Glutamatergic neuron (in vitro differentiated cells): Measurements from ENCODE around the gene POMGNT2. TPM values are rescaled to one million over a fixed set of nuclear protein-coding genes. Genes with fewer than 3 reads are reported as not detected.

Experiments used
- DNase-seq: peaks from one replicate; pipeline ENCODE4 v3.0.0; 2022
- H3K27ac Mint-ChIP-seq: one replicate; pipeline ENCODE4 v1.8.0; 2020; ENCODE audit warnings: mild to moderate bottlenecking, mixed read lengths, inconsistent platforms; ENCODE audit not compliant: unreplicated experiment
- H3K27me3 Mint-ChIP-seq: one replicate; pipeline ENCODE4 v1.8.0; 2020; ENCODE audit warnings: mild to moderate bottlenecking, moderate library complexity, mixed read lengths, inconsistent platforms; ENCODE audit not compliant: unreplicated experiment
- H3K36me3 Mint-ChIP-seq: one replicate; pipeline ENCODE4 v1.8.0; 2020; ENCODE audit warnings: mild to moderate bottlenecking, mixed read lengths, inconsistent platforms; ENCODE audit not compliant: unreplicated experiment
- H3K4me1 Mint-ChIP-seq: one replicate; pipeline ENCODE4 v1.8.0; 2020; ENCODE audit warnings: mild to moderate bottlenecking, low read depth, mixed read lengths, inconsistent platforms; ENCODE audit not compliant: unreplicated experiment
- H3K4me3 Mint-ChIP-seq: one replicate; pipeline ENCODE4 v1.8.0; 2020; ENCODE audit warnings: mild to moderate bottlenecking, mixed read lengths, inconsistent platforms; ENCODE audit not compliant: unreplicated experiment
- H3K9me3 Mint-ChIP-seq: one replicate; pipeline ENCODE4 v1.8.0; 2020; ENCODE audit warnings: mild to moderate bottlenecking, moderate library complexity, mixed read lengths, inconsistent platforms; ENCODE audit not compliant: unreplicated experiment
- total RNA-seq: library from RNA; stranded (reverse); fragmentation: NEBNext Ultra II Directional; extraction: Animal tissue kit (Norgen Biotek cat#: 25700); gene quantifications from one replicate; pipeline ENCODE4 v1.2.1, GENCODE V29; 2021; ENCODE audit not compliant: unreplicated experiment
- TF ChIP-seq, protein P1 (sequence below): fragments of 200-600 bp; sonication (generic); IDR thresholded peaks from one replicate; pipeline ENCODE4 v1.5.0; 2021; ENCODE audit not compliant: partially characterized antibody, unreplicated experiment

POMGNT2 gene
- total RNA-seq, 1 donor from 2014 or later: 31.1 TPM

DNA sequence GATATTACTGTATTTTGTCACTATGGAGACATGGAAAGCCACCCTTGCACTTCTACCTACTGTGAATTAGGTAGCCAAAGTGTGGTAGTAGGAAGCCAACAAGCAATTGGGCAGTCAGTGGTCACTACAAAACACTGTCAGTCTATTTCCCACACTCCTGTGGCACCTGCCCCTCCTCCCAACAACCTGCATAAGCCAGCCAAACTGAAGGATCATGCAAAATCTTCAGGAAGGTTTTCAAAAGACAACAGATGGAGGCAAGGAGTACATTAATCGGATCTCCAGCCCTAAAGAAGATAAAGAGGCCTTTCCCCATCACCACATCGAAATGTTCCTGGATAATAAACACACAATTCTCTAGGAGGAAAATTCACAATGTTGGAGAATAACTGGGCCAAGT is 11.9 kb downstream of the POMGNT2 start:
- Mint-ChIP-seq H3K36me3 (no peaks in the 10 kb centered on the region), H3K4me3 (no peak overlapping the region), H3K27ac (no peak overlapping the region), H3K27me3 (no peaks in the 10 kb centered on the region), H3K4me1 (peaks cover 15% of the 10 kb centered on the region), H3K9me3 (no peaks in the 10 kb centered on the region)
- TF ChIP-seq, protein P1, sequence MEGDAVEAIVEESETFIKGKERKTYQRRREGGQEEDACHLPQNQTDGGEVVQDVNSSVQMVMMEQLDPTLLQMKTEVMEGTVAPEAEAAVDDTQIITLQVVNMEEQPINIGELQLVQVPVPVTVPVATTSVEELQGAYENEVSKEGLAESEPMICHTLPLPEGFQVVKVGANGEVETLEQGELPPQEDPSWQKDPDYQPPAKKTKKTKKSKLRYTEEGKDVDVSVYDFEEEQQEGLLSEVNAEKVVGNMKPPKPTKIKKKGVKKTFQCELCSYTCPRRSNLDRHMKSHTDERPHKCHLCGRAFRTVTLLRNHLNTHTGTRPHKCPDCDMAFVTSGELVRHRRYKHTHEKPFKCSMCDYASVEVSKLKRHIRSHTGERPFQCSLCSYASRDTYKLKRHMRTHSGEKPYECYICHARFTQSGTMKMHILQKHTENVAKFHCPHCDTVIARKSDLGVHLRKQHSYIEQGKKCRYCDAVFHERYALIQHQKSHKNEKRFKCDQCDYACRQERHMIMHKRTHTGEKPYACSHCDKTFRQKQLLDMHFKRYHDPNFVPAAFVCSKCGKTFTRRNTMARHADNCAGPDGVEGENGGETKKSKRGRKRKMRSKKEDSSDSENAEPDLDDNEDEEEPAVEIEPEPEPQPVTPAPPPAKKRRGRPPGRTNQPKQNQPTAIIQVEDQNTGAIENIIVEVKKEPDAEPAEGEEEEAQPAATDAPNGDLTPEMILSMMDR: no peak
- DNase-seq: no peak

DNA sequence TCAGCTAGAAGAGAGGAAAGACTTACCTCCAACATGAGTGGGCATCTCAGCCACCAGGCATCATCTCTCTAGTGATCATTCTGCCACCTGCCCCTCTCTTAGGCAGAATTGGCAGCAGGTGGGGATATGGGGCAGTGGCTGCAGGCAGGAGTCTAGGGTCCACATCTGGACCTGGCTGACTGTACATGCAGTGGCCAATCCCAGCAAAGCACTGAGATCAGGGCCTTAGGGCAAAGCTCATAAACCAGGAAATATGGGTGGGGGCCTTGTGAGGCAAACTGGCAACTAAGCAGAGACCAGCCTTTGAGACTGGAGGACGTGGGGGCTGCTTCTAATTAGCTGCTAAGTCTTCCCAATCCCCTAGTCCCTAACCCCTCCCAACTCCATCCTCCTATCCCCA is 12.9 kb downstream of the POMGNT2 start:
- H3K27ac Mint-ChIP-seq: no peak overlapping the region

DNA sequence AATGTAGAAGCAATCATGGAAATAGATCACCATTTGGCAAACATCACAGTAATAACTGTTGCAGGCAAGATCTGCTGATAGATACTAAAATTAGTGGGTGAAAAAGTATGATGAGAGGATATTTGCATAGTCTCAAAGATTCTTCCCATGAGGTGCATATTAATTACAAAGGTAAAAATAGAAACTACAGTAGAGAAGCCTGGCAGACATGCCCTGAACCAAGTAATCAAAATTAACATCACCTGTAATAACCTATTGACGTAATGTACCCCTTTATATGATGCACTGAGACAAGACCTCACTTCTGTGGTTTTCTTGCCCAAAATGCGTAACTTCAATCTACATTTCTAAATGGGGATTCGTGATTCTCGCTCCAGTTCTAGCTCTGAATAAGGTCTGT is 14.4 kb downstream of the POMGNT2 start:
- Mint-ChIP-seq H3K4me3 (no peak overlapping the region), H3K27ac (no peak overlapping the region), H3K4me1 (peaks cover 12% of the 10 kb centered on the region), H3K36me3 (no peaks in the 10 kb centered on the region), H3K9me3 (no peaks in the 10 kb centered on the region), H3K27me3 (no peaks in the 10 kb centered on the region)
- DNase-seq: no peak
- TF ChIP-seq, protein P1: no peak

More for the DNA sequence above, 12.9 kb downstream of the POMGNT2 start:
- TF ChIP-seq, protein P1: no peak
- Mint-ChIP-seq H3K4me3 (no peak overlapping the region), H3K36me3 (no peaks in the 10 kb centered on the region), H3K9me3 (no peaks in the 10 kb centered on the region), H3K4me1 (peaks cover 15% of the 10 kb centered on the region), H3K27me3 (no peaks in the 10 kb centered on the region)
- no peak for DNase-seq

DNA sequence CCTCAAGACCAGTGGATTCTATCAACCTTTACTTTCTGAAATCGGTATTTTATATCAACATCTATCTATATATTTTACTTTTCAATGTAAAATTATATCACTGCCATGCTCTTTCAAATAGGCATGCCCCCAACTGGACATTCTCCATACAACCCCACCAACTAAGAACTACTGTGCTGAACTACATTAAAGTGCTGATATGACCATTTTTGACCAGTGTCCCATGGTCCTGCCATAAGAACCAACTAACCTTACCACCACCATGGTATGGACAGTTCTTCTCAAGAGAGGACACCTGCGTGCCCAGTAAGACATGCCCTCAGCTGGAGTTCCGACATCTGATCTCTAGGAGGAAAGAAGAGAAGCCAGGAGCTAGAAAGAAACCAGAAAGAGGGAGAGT is 15.6 kb downstream of the POMGNT2 start:
- Mint-ChIP-seq H3K9me3 (no peaks in the 10 kb centered on the region), H3K27ac (no peak overlapping the region), H3K4me1 (peaks cover 10% of the 10 kb centered on the region), H3K27me3 (no peaks in the 10 kb centered on the region), H3K36me3 (peaks cover 5% of the 10 kb centered on the region), H3K4me3 (no peak overlapping the region)
- TF ChIP-seq, protein P1: no peak
- no peak for DNase-seq

DNA sequence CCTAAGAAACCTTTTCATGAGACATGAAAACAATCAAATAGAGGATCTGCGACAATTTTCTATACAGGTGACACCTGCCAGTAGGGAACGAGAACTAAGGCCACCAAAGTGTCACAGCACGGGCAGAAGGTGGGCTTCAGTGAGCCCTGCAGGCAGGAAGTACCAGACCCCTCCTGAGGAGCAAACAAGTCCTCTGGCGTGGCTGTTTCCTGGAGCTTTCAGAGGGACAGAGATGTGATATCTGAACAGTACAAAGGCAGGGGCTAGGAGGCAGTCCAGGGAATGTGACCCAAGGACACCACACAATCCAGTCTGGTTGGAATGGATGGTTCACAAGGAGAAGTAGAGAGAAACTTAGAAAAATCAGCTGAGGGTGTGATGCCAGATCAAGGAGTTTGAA is 16.8 kb downstream of the POMGNT2 start:
- Mint-ChIP-seq H3K27me3 (no peaks in the 10 kb centered on the region), H3K4me1 (peaks cover 5% of the 10 kb centered on the region), H3K9me3 (no peaks in the 10 kb centered on the region), H3K4me3 (no peak overlapping the region), H3K36me3 (peaks cover 12% of the 10 kb centered on the region), H3K27ac (no peak overlapping the region)
- no peak for DNase-seq
- TF ChIP-seq, protein P1: no peak
